Calu3 (cell line): ENCODE measurements around the gene IRF2. TPM values are rescaled to one million over a fixed set of nuclear protein-coding genes. Genes with fewer than 3 reads are reported as not detected.

ENCODE experiments used
- BruUV-seq: library from RNA; stranded (reverse); fragments of 400-500 nt; replicated peaks from 2 replicates; lab custom pipeline; 2021; lab: Mats Ljungman, UMichigan
- CTCF ChIA-PET: fragments of 300-600 bp; sonication (Branson Sonifier 250); formaldehyde crosslinking; loops from one replicate; lab custom pipeline; 2022; ENCODE audit warnings: antibody characterized with exemption; lab: Charles Lee
- DNase-seq: peaks from one replicate; pipeline ENCODE4 v3.0.0; 2022
- H3K27ac Mint-ChIP-seq: one replicate; pipeline ENCODE4 v1.8.0; 2022; ENCODE audit warnings: mixed read lengths; ENCODE audit not compliant: unreplicated experiment
- H3K27me3 Mint-ChIP-seq: one replicate; pipeline ENCODE4 v1.8.0; 2022; ENCODE audit warnings: mixed read lengths; ENCODE audit not compliant: unreplicated experiment
- H3K36me3 Mint-ChIP-seq: one replicate; pipeline ENCODE4 v1.8.0; 2022; ENCODE audit warnings: mild to moderate bottlenecking, moderate library complexity, mixed read lengths; ENCODE audit not compliant: insufficient read depth, unreplicated experiment
- H3K4me1 Mint-ChIP-seq: one replicate; pipeline ENCODE4 v1.8.0; 2022; ENCODE audit warnings: mild to moderate bottlenecking, low read depth, mixed read lengths; ENCODE audit not compliant: unreplicated experiment
- H3K4me3 Mint-ChIP-seq: one replicate; pipeline ENCODE4 v1.8.0; 2022; ENCODE audit warnings: mild to moderate bottlenecking, low read depth, moderate library complexity, mixed read lengths; ENCODE audit not compliant: unreplicated experiment
- H3K9me3 Mint-ChIP-seq: one replicate; pipeline ENCODE4 v1.8.0; 2022; ENCODE audit warnings: low read depth, mixed read lengths; ENCODE audit not compliant: unreplicated experiment
- CTCF ChIP-seq: fragments of 200-600 bp; IDR thresholded peaks from one replicate; pipeline ENCODE4 v1.8.0; 2022; ENCODE audit warnings: antibody characterized with exemption; ENCODE audit not compliant: unreplicated experiment
- intact Hi-C: fragments of 100-400 bp; cut with micrococcal nuclease; formaldehyde crosslinking; loops from one replicate; pipeline ENCODE4 v1.10.0; 2022; ENCODE audit not compliant: unreplicated experiment
- total RNA-seq: library from RNA; stranded (reverse); gene quantifications from 2 replicates; pipeline ENCODE4 v1.2.3, GENCODE V29; 2022

The IRF2 gene
- total RNA-seq, 1 experiment from 2014 or later = 27.3 TPM

- Mint-ChIP-seq H3K36me3 (peaks cover 9% of the 10 kb centered on the region), H3K9me3 (no peaks in the 10 kb centered on the region), H3K27me3 (no peaks in the 10 kb centered on the region), H3K4me1 (no peaks in the 10 kb centered on the region), H3K27ac (no peak overlapping the region), H3K4me3 (no peak overlapping the region)
- CTCF ChIA-PET = no interaction called here
- intact Hi-C loops = no loop called here
- no TSS peak for BruUV-seq
- no peak for DNase-seq
- TF ChIP-seq CTCF = no peak
Observed at GRCh38 chr4:184434021-184434420, 40.3 kb downstream of the IRF2 start.

- H3K27ac Mint-ChIP-seq = no peak overlapping the region
- TF ChIP-seq CTCF = no peak
- CTCF ChIA-PET = no interaction called here
- H3K27me3 Mint-ChIP-seq = no peaks in the 10 kb centered on the region
- no TSS peak for BruUV-seq
- no peaks in the 10 kb centered on the region for H3K9me3 Mint-ChIP-seq
- H3K4me1 Mint-ChIP-seq = no peaks in the 10 kb centered on the region
- H3K4me3 Mint-ChIP-seq = no peak overlapping the region
- intact Hi-C loops = no loop called here
- no peak for DNase-seq
- H3K36me3 Mint-ChIP-seq = peaks cover 9% of the 10 kb centered on the region
Observed at GRCh38 chr4:184433258-184433892, 41.0 kb downstream of the IRF2 start.

GRCh38 chr4:184432127-184432922 lies 42.0 kb downstream of the IRF2 start:
- no peaks in the 10 kb centered on the region for H3K27me3 Mint-ChIP-seq
- H3K36me3 Mint-ChIP-seq = peaks cover 9% of the 10 kb centered on the region
- BruUV-seq = no TSS peak
- no peaks in the 10 kb centered on the region for H3K9me3 Mint-ChIP-seq
- DNase-seq = no peak
- H3K4me3 Mint-ChIP-seq = no peak overlapping the region
- H3K4me1 Mint-ChIP-seq = peaks cover 1% of the 10 kb centered on the region
- no peak for TF ChIP-seq CTCF
- CTCF ChIA-PET = no interaction called here
- intact Hi-C loops = no loop called here
- no peak overlapping the region for H3K27ac Mint-ChIP-seq

GRCh38 chr4:184430163-184430562 lies 44.2 kb downstream of the IRF2 start:
- CTCF ChIA-PET = no interaction called here
- intact Hi-C loops = no loop called here
- no peaks in the 10 kb centered on the region for H3K27me3 Mint-ChIP-seq

More at GRCh38 chr4:184430163-184430562, 44.2 kb downstream of the IRF2 start:
- H3K9me3 Mint-ChIP-seq = no peaks in the 10 kb centered on the region
- no peak overlapping the region for H3K4me3 Mint-ChIP-seq
- peaks cover 12% of the 10 kb centered on the region for H3K36me3 Mint-ChIP-seq
- no peak for DNase-seq
- no peak for TF ChIP-seq CTCF
- H3K27ac Mint-ChIP-seq = no peak overlapping the region
- BruUV-seq = no TSS peak
- H3K4me1 Mint-ChIP-seq = peaks cover 9% of the 10 kb centered on the region
